Measurements from ENCODE around the gene ITPK1.

ITPK1 gene

GRCh38 chr14:93023802-93024434, 91.8 kb downstream of the ITPK1 start:
- DNase-seq: no peak

- DNase-seq: no peak
Measured at GRCh38 chr14:93023039-93023438, 92.7 kb downstream of the ITPK1 start.

GRCh38 chr14:93019970-93020369, 95.8 kb downstream of the ITPK1 start:
- no peak for DNase-seq

- no peak for DNase-seq
Measured at GRCh38 chr14:93019367-93019843, 96.3 kb downstream of the ITPK1 start.

GRCh38 chr14:93018366-93018765, 97.4 kb downstream of the ITPK1 start:
- DNase-seq: no peak

GRCh38 chr14:93017898-93018297, 97.8 kb downstream of the ITPK1 start:
- DNase-seq: no peak

- DNase-seq: no peak
Measured at GRCh38 chr14:93017301-93017797, 98.4 kb downstream of the ITPK1 start.

- DNase-seq: no peak
Measured at GRCh38 chr14:93016275-93016845, 99.4 kb downstream of the ITPK1 start.

GRCh38 chr14:93015505-93015904, 100.2 kb downstream of the ITPK1 start:
- DNase-seq: no peak

GRCh38 chr14:93015064-93015463, 100.7 kb downstream of the ITPK1 start:
- no peak for DNase-seq

GRCh38 chr14:93014058-93015023, 101.4 kb downstream of the ITPK1 start:
- no peak for DNase-seq

GRCh38 chr14:93012951-93013719, 102.6 kb downstream of the ITPK1 start:
- no peak for DNase-seq

GRCh38 chr14:93012506-93012905, 103.2 kb downstream of the ITPK1 start:
- DNase-seq: no peak

- no peak for DNase-seq
Measured at GRCh38 chr14:93011650-93012325, 103.9 kb downstream of the ITPK1 start.

GRCh38 chr14:93011141-93011529, 104.6 kb downstream of the ITPK1 start:
- DNase-seq: no peak

- no peak for DNase-seq
Measured at GRCh38 chr14:93010522-93011140, 105.1 kb downstream of the ITPK1 start.

- DNase-seq: no peak
Measured at GRCh38 chr14:93010130-93010499, 105.6 kb downstream of the ITPK1 start.

- DNase-seq: no peak
Measured at GRCh38 chr14:93009471-93010129, 106.1 kb downstream of the ITPK1 start.

- DNase-seq: no peak
Measured at GRCh38 chr14:93008381-93008780, 107.3 kb downstream of the ITPK1 start.

GRCh38 chr14:93007225-93007997, 108.3 kb downstream of the ITPK1 start:
- DNase-seq: no peak

All from AML-193 (cell line).